Stimulated activated CD8-positive, alpha-beta memory T cell treated with anti-CD3 and anti-CD28 coated beads, Interleukin-4, amount 100 ng/mL, for 24 hours (primary cell): ENCODE data around the gene IQCC.
A peak's percentile ranks its signal among the peaks of the same experiment; 100 is the strongest.
"Not testable (repeated sequence)": the region's sequence is repeated elsewhere in the genome, so short reads cannot be mapped to it uniquely, and the experiment has no call there.

Source experiments
- DNase-seq: peaks from one replicate; pipeline ENCODE4 v3.0.0-alpha.2; 2020; ENCODE audit warnings: low read depth

IQCC gene

GRCh38 chr1:32205401-32206370 is at the start of gene IQCC:
TSS of gene IQCC (plus strand) at chr1:32205671. CDS start at chr1:32205682, 11 bp downstream.
- peak; percentile 76 for DNase-seq

DNA sequence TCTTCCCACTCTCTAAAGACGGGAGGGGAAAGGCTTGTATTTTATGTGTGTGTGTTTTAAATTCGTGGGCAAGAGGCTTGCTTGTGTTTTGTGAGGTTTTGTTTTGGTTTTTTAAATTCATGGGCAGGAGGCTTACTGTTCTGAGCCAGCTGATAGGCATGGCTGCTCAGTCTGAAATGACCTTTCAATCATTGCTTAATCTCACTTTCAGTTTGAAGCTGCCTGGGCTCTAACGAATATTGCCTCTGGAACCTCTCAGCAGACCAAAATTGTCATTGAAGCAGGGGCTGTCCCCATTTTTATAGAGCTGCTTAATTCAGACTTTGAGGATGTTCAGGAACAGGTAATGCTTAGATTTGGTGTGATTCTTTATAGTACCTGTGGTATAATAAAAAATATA is 46.3 kb upstream of the IQCC start:
- no peak for DNase-seq

- no peak for DNase-seq
These were observed 42.1 kb upstream of the IQCC start for GRCh38 chr1:32163405-32163804.

GRCh38 chr1:32165633-32166032 is 39.8 kb upstream of the IQCC start:
- not testable (repeated sequence) for DNase-seq

DNA sequence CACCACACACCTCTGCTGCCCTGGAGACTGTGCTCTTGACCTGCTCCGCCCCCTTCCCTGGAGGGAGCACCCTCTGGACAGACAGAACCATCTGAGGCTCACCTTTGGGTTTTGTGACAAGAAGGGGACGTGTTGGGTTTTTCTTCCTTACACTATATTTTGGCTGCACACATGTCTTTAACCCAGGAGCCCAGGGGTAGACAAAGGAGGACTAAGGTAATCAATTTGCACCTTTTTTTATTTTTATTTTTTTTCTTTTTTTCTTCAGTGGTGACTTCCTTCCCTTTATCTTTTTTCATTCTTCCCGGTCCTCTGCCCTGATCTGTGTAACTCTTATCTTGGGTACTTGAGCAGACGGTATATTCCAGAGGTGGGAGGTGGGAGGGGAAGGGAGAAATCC is 34.5 kb upstream of the IQCC start:
- no peak for DNase-seq

DNA sequence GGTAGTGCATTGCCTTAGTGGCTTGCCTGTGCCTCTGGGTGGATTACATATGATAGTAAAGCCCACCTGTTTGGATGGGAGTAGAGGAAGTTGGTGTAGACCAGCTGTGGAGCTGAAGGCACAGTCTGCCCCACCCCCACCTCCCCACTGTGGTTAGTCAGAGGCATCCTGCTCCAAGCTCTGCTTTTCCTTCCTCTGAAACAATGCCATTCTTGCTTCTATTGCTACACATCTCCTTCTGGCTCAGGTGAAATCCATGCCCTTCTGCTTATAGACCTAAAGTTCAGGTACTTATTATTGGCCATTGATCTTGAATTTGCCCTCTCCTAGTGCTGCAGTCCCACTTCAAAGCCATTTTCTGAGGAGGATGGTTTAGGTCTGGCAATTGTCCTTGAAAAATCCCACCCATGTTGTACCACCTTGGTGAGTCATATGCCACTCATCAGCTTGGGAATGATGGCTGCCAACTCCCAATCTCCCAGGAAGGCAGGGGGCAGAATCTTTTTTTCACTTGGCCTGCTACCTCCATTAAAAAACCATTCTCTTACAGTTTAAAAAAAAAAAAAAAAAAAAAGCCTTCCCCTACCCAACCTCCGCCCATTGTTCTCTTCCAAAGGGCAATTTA is 32.7 kb upstream of the IQCC start:
- no peak for DNase-seq

DNA sequence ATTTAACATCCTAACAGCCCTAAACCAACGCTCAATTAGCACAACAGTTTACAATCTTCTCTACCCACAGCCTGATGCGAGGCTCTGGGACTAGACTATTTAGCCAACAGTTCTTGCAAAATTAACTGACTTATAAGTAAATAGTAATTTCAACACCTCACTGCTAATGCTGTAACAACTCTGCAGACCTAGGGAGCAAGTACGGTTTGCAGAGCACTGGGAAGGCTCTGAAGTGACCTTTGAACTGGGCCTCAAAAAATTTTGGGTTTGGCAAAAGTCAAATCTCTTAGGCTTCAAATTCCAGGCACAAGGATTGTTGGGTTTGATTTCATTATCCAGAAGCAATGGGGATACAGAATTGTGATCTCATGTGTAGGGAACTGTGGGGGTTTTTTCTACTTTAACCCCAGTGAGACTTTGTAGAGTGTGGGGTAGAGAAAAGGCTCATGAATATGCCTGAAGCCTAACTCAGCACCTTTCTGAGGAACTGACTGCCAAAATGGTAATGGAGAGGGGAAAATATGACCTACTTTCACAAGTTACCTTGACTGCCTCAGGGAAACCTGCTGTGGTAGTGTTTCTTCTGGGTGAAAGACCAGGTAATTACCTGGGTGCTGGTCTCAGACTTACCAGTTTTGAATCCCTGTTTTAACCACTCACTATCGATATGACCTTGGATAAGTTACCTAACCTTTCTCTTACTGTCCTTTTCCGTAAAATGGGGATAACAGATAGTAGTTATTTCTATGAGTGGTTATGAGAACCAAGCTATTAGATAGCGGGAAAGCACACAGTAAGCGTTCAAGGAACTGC is 26.9 kb upstream of the IQCC start:
- no peak for DNase-seq

DNA sequence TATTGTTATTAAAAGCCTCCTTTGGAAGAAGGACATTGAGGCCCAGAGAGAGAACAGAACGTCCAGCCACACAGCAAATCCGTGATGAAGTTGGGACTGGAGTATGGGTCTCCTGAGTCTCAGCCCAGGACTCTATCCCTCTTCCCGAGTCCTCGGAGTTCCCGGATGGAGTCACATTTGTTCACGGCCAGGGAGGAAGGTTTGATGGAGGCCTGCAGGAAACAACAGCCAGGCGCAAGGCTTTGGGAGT is 26.4 kb upstream of the IQCC start:
- no peak for DNase-seq

- DNase-seq = peak; percentile 85
These were observed 25.9 kb upstream of the IQCC start, which contains the start of gene TXLNA for GRCh38 chr1:32179443-32180185. TSS of gene TXLNA (plus strand) at chr1:32179675. CDS start at chr1:32180346, 671 bp downstream.

DNA sequence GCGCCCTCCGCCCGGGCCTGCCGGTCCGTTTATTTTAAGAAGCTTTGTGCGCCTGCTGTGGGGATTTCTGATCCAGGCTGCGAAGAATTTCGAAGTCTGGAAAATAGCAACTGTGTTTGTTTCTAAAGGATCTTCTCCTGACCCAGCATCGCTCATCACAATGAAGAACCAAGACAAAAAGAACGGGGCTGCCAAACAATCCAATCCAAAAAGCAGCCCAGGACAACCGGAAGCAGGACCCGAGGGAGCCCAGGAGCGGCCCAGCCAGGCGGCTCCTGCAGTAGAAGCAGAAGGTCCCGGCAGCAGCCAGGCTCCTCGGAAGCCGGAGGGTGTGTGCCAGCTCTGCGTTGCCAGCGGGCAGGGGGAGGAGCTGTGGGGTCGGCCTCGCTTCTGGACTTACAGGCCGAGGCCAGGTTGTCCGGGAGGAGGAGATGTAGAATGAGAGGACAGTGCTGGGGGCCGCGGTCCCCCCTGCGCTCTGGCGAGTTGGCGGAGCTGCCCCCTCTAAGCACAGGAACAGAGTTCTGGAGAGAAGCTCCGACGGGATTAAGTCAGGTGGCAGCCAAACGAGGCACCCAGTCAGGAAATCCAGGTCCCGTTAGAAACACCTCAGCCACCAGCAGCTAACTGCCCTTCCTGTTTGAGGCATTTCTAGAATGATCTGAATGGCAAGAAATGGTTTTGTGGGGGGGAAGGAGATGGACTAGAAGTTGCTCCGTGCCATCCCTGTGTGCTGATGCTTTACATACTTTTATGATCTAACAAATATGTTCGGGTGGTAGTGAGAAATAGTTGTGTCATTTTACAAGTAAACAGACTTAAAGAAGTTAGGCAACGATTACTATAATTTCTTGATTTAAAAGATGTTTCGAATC is 25.0 kb upstream of the IQCC start:
- DNase-seq = no peak

GRCh38 chr1:32181065-32181464 is 24.4 kb upstream of the IQCC start:
- DNase-seq = no peak

DNA sequence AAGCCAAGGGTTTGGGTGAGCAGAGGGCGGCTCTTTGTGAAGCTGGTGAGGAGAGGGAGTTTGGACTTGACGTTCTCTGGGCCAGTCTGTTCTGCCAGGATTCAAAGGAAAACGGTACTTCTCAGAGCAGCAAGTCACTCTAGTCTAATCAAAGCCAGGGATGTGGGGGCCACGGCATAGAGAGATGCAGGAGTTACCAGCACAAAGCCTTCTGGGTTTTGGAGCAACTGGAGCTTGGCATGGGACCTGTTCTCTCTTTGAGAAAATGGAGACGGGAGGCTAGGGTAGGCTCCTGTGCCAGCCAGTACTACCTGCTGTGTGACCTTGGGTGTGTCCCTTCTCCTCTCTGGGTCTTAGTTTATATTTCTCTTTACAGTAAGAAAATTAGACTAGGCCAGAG is 23.9 kb upstream of the IQCC start:
- DNase-seq = no peak

DNA sequence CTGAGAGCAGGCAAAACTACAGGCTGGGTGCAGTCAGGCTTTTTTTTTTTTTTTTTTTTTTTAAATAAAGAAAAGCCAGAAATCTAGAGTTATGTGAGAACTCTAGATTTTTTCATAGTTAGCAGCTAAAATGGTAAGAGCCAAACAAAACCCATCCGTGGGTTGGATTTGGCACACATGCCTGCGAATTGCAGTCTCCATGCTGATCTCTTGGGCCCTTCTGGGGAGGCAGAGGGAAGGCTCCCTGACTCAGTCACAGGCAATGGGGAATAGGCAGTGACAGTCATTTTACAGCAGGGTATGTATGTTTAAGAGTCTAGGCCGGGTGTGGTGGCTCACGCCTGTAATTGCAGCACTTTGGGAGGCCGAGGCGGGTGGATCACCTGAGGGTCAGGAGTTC is 23.4 kb upstream of the IQCC start:
- DNase-seq = no peak

DNA sequence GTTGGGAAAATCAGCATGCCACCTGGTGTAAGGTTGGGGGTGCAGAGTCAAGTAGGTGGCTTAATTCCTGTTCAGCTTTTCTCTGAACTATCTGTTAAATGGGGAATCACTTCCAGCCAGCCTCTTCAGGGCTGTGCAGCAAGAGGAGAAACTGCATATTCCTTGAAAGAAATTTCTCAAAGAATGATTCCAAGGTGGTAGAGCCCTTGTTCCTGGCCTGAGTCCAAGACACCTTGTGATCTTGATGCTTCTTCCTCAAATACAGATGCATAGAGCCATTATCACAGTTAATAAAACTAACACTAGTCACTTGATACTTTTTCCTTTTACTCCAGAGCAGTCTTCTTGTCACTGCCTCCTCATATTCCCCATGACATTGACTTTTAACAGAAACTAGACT is 20.8 kb upstream of the IQCC start:
- no peak for DNase-seq

DNA sequence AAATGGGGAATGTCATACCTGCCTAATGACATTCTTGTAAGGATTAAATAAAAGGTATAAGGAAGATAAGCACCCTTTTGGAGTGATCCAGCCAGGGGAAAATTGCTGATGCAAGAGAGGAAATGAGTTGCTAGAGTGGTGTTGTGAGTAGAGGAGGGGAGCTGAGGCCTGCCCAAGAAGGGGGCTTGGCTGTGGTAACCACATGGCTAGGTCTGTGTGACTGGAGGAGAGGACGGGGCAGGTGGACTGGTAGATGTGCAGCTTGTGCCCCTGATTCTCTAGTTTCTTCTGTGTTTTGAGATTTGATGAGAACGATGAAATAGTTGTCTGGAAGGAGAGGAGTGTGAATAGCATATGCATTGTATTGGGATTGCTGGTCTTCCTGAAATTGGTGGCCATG is 19.4 kb upstream of the IQCC start:
- DNase-seq = no peak

DNA sequence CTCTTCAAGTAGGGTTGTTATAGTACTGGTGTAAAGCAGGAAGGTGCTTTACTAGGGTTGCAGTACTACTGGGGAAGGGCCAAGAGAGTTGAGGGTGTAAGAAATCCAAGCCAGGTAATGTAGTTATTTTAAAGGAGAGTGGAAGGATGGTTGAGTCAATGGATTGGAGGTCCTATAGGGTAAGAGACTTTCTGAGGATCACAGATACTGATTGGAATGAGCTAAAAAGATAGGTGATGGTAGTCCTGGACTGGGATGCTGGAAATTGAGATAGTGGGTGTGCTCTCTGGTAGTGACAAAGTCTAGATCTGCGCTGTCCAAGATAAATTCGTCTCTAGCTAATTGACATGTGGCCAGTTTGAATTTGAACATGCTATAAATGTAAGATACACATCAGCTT is 19.0 kb upstream of the IQCC start:
- no peak for DNase-seq

- DNase-seq = no peak
These were observed 17.6 kb upstream of the IQCC start for GRCh38 chr1:32187850-32188249.

- no peak for DNase-seq
These were observed 13.1 kb upstream of the IQCC start for GRCh38 chr1:32192220-32192948.

DNA sequence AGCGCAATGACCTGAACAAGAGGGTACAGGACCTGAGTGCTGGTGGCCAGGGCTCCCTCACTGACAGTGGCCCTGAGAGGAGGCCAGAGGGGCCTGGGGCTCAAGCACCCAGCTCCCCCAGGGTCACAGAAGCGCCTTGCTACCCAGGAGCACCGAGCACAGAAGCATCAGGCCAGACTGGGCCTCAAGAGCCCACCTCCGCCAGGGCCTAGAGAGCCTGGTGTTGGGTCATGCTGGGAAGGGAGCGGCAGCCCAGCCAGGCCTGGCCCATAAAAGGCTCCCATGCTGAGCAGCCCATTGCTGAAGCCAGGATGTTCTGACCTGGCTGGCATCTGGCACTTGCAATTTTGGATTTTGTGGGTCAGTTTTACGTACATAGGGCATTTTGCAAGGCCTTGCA is 10.5 kb upstream of the IQCC start:
- no peak for DNase-seq

DNA sequence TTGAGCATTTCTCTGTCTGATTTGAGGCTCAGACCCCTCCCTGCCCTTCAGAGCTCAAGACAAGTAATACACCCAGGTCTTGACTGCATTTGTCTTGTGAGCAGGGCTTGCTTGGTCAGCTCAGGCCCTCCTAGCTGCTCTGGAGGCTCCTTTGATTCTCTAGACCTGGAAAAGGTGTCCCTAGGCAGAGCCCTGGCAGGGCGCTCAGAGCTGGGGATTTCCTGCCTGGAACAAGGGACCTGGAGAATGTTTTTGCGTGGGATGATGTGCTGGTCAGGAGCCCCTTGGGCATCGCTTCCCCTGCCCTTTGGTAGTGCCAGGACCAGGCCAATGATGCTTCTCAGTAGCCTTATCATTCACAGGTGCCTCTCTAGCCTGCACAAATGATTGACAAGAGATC is 9.9 kb upstream of the IQCC start:
- no peak for DNase-seq
